NCI-H1105 treated with DMSO at 0.1 percent for 48 hours (cell line): Measurements from ENCODE around the gene TMEM14C.
A peak's percentile ranks its signal among the peaks of the same experiment; 100 is the strongest.
"Not testable (repeated sequence)": the region's sequence is repeated elsewhere in the genome, so short reads cannot be mapped to it uniquely, and the experiment has no call there.

ENCODE experiments used
- DNase-seq: peaks from one replicate; lab custom pipeline; 2025; lab: John Stamatoyannopoulos, UW

Gene TMEM14C

GRCh38 chr6:10720960-10721849 lies 1.7 kb upstream of the TMEM14C start:
- DNase-seq: not testable (repeated sequence)

DNA sequence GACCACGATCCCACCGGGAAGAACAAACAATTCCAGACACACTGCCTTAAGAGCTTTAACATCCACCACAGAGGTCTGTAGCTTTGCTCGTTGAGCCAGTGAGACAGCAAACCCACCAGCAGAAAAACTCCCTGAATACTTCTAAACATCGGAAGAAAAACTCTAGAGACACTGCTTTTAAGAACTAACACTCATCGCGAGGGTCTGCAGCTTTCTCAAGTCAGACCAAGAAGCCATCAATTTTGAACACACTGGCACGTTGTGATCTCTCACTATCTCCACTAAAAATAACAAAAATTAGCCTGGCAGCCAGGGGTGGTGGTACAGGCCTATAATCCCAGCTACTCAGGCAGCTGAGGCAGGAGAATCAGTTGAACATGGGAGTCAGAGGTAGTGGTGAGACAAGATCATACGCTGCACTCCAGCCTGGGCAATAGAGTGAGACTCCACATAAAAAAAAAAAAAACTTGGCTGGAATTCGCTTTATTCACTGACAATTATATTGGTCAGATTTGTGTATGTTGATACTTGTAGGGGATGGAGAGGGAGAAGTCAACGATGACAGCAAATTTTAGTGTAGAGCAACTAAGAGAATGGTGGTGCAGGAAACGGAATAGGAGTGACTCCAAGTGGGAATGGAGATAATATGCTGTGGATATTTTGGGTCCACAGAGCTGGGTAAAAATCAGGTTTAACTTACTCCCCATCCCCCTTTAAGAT lies 860 bp upstream of the TMEM14C start:
- DNase-seq: no peak

- peak; percentile 91 for DNase-seq
Measured at GRCh38 chr6:10722570-10722819, 375 bp upstream of the TMEM14C start.

DNA sequence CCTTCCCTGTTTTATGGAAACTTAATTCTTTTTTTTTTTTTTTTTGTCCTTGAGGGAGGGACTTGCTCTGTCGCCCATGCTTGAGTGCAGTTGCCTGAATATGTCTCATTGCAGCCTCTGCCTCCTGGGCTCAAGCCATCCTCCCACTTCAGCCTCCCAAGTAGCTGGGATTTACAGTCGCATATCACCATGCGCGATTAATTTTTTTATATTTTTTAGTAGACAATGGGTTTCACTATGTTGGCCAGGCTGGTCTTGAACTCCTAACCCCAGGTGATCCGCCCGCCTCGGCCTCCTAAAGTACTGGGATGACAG lies 654 bp downstream of the TMEM14C start:
- DNase-seq: no peak

- DNase-seq: no peak
Measured at GRCh38 chr6:10725044-10725443, 2.2 kb downstream of the TMEM14C start.

DNA sequence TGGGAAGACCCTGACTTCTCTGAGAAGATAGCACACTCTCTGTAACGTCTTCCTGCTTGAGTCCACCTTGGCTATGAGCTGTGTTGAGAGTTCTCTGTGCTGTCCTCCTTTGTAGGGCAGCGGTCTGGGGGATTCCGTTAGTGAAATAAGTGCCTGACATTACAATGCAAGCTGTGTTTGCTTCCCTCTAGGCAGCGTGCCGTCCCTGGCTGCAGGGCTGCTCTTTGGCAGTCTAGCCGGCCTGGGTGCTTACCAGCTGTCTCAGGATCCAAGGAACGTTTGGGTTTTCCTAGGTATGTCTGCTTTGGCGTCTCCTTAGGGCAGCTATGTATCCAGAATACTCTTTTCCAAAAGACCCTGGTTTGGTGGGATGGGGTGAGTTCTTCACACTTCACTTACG lies 2.8 kb downstream of the TMEM14C start:
- DNase-seq: no peak

GRCh38 chr6:10730254-10730653 lies 7.4 kb downstream of the TMEM14C start:
- no peak for DNase-seq

GRCh38 chr6:10733151-10733715 lies 10.4 kb downstream of the TMEM14C start:
- no peak for DNase-seq

DNA sequence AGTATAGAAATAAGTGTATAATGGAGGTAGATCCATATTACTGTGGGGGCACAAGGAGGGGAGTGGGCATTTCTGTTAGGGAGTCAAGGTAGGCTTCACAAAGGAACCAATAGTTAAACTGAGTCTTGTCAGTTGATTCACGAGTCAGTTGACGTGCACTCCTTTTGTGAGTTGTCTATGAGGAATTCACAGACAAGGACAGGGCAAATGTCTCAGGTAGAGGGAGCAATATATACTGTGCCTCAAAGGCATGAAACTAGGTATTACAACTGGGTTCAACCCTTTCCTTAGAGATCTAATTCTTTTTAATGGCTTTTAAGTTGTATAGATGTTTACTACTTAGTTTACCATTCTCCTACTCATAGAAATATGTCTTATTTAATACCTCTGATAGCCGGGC lies 11.0 kb downstream of the TMEM14C start:
- DNase-seq: no peak

GRCh38 chr6:10736731-10737130 lies 13.9 kb downstream of the TMEM14C start:
- DNase-seq: no peak

- DNase-seq: no peak
Measured at GRCh38 chr6:10740061-10740460, 17.2 kb downstream of the TMEM14C start.

- not testable (repeated sequence) for DNase-seq
Measured at GRCh38 chr6:10741643-10742042, 18.8 kb downstream of the TMEM14C start.

GRCh38 chr6:10742251-10742650 lies 19.4 kb downstream of the TMEM14C start:
- DNase-seq: no peak

DNA sequence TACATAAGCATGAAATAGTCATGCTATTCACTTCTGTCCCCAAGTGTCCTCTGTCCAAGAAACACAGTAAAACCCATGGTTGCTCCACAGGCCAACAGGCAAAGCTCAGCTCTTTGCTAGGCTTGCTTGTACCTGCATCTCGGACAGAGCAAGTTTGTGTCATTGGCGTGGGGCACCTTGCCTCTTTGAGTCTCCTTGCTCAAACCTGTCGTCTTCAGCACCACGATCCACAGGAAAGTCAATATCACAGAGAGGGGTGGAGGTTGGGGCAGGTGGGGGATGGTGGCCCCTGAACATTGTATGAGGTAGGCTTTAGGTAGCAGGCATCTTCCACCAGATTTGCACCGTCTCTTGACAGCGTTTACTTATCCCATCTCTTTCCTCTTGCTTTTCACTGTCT lies 20.6 kb downstream of the TMEM14C start:
- no peak for DNase-seq

- DNase-seq: no peak
Measured at GRCh38 chr6:10745116-10745515, 22.2 kb downstream of the TMEM14C start.

GRCh38 chr6:10746915-10747250 lies 24.0 kb downstream of the TMEM14C start:
- DNase-seq: no peak

GRCh38 chr6:10747251-10747972 lies 24.5 kb downstream of the TMEM14C start, which contains the start of gene TMEM14B:
TSS of gene TMEM14B (plus strand) at chr6:10747805. CDS start at chr6:10749246, 1,441 bp downstream.
- peak; percentile 98 for DNase-seq

GRCh38 chr6:10749734-10750133 lies 26.9 kb downstream of the TMEM14C start:
- no peak for DNase-seq

- DNase-seq: not testable (repeated sequence)
Measured at GRCh38 chr6:10750568-10750967, 27.7 kb downstream of the TMEM14C start.

DNA sequence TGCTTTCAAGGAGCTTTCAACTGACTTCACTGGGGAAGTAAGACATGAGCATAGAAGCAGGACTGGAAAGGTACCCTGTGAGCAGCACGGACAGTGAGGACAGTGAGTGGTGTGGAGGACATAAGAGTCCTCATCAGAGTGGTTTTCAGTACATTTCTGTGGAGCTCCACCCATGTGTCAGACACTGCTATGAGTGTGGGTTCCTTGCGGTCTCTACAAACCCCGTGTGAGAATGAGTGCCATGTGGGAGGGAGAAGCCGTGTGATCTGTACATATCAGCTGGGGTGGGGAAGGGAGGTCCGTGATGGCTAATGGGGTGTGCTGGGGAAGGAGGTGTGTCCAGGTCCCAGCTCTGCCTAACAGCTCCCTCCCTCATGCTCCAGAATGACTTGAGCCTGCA lies 28.9 kb downstream of the TMEM14C start:
- not testable (repeated sequence) for DNase-seq

- DNase-seq: no peak
Measured at GRCh38 chr6:10756085-10756484, 33.2 kb downstream of the TMEM14C start.

GRCh38 chr6:10759312-10759839 lies 36.5 kb downstream of the TMEM14C start:
- no peak for DNase-seq
